CD4-positive, alpha-beta T cell (primary cell): ENCODE measurements around the gene ASB10. TPM values are rescaled to one million over a fixed set of nuclear protein-coding genes. Genes with fewer than 3 reads are reported as not detected.

Experiments used
- ATAC-seq: fragments of 200-7000 bp; cut with Tn5 transposase; one replicate; pipeline ENCODE4 v1.10.0; 2022; ENCODE audit warnings: mild to moderate bottlenecking; ENCODE audit not compliant: poor library complexity
- CTCF ChIA-PET: fragments of 350-600 bp; sonication (Branson Sonifier 250); formaldehyde crosslinking; loops from one replicate; lab custom pipeline; 2021; ENCODE audit warnings: antibody characterized with exemption, inconsistent platforms; lab: Charles Lee
- POLR2A ChIA-PET: fragments of 350-600 bp; sonication (Branson Sonifier 250); formaldehyde crosslinking; loops from one replicate; lab custom pipeline; 2021; ENCODE audit warnings: antibody characterized with exemption, inconsistent platforms; lab: Charles Lee
- DNase-seq, 14 experiments: peaks; one replicate each; pipeline ENCODE4 v3.0.0-alpha.2; 2013 to 2020; ENCODE audit warnings: mixed read lengths in 2 of 14
- H3K27ac ChIP-seq, 2 donors: one replicate each; pipeline versions ENCODE4 v1.5.1 to v1.7.0; 2013; ENCODE audit warnings: low read length in 2 of 2, low read depth in 1 of 2, mild to moderate bottlenecking in 1 of 2
- H3K27me3 ChIP-seq, 2 experiments: 1 replicate in 1 of 2; 2 replicates in 1 of 2; pipeline versions ENCODE4 v1.6.1 to v1.7.0; 2013; ENCODE audit warnings: low read length in 2 of 2, control low read depth in 1 of 2, mild to moderate bottlenecking in 1 of 2, moderate library complexity in 1 of 2; ENCODE audit not compliant: insufficient read depth in 2 of 2, control insufficient read depth in 1 of 2
- H3K36me3 ChIP-seq: one replicate; pipeline ENCODE4 v1.6.1; 2013; ENCODE audit warnings: low read length, control low read depth; ENCODE audit not compliant: insufficient read depth
- H3K4me1 ChIP-seq: one replicate; pipeline ENCODE4 v1.6.1; 2013; ENCODE audit warnings: low read length, control low read depth; ENCODE audit not compliant: insufficient read depth
- H3K4me3 ChIP-seq: one replicate; pipeline ENCODE4 v1.5.1; 2013; ENCODE audit warnings: mild to moderate bottlenecking, low read length, moderate library complexity
- H3K9me3 ChIP-seq, 2 experiments: 1 replicate in 1 of 2; 2 replicates in 1 of 2; pipeline versions ENCODE4 v1.6.1 to v1.7.0; 2013; ENCODE audit warnings: low read length in 2 of 2, mild to moderate bottlenecking in 2 of 2, control low read depth in 1 of 2, moderate library complexity in 1 of 2; ENCODE audit not compliant: control insufficient read depth in 1 of 2, insufficient read depth in 1 of 2
- H3K27ac Mint-ChIP-seq: one replicate; pipeline ENCODE4 v1.8.0; 2020; ENCODE audit warnings: mixed read lengths
- H3K27me3 Mint-ChIP-seq: one replicate; pipeline ENCODE4 v1.8.0; 2021; ENCODE audit warnings: mixed read lengths
- H3K36me3 Mint-ChIP-seq: one replicate; pipeline ENCODE4 v1.8.0; 2021; ENCODE audit warnings: low read depth, mixed read lengths
- H3K4me1 Mint-ChIP-seq: one replicate; pipeline ENCODE4 v1.8.0; 2021; ENCODE audit warnings: low read depth, mixed read lengths
- H3K4me3 Mint-ChIP-seq: one replicate; pipeline ENCODE4 v1.8.0; 2020; ENCODE audit warnings: mild to moderate bottlenecking, mixed read lengths
- H3K9me3 Mint-ChIP-seq: one replicate; pipeline ENCODE4 v1.8.0; 2020; ENCODE audit warnings: mixed read lengths
- CTCF ChIP-seq: fragments of 200-600 bp; IDR thresholded peaks from one replicate; pipeline ENCODE4 v1.8.0; 2022; ENCODE audit warnings: antibody characterized with exemption, mild to moderate bottlenecking
- intact Hi-C, 2 experiments: fragments of 100-400 bp; cut with DNase I in 1 of 2; cut with micrococcal nuclease in 1 of 2; formaldehyde crosslinking; loops; one replicate each; pipeline versions ENCODE4 v1.15.1 to v1.9.0; 2023 to 2025; cut with DNase I, micrococcal nuclease
- total RNA-seq, 174 experiments: library from RNA in 2 of 174; stranded (reverse) in 2 of 174; gene quantifications; one replicate each; pipeline ENCODE4 v1.2.3 and lab custom pipeline; 2021 to 2026

The ASB10 gene
- total RNA-seq, 2 experiments from 2014 or later = not detected

- no peak for TF ChIP-seq CTCF
- Histone ChIP-seq H3K36me3 (no peaks in the 10 kb centered on the region), H3K9me3 (peaks cover 0 to 10% of the 10 kb centered on the region in 2 experiments), H3K4me1 (peaks cover 1% of the 10 kb centered on the region), H3K27me3 (peaks cover 0 to 5% of the 10 kb centered on the region in 2 experiments), H3K4me3 (no peak overlapping the region), H3K27ac (no peak overlapping the region)
- ATAC-seq (no peak), DNase-seq (no peak)
- CTCF ChIA-PET = no interaction called here
- Mint-ChIP-seq H3K27me3 (peaks cover 19% of the 10 kb centered on the region), H3K9me3 (no peaks in the 10 kb centered on the region), H3K4me3 (no peak overlapping the region), H3K27ac (no peak overlapping the region), H3K36me3 (no peaks in the 10 kb centered on the region), H3K4me1 (no peaks in the 10 kb centered on the region)
- intact Hi-C loops = loop anchor here in 1 of 2 experiments (10.0 kb wide), 1 partner anchor 895 kb away; no protein-coding TSS in a partner anchor
- POLR2A ChIA-PET = no interaction called here
Observed at GRCh38 chr7:151179946-151180345, 7.1 kb downstream of the ASB10 start.

GRCh38 chr7:151179287-151179860, 7.7 kb downstream of the ASB10 start:
- H3K9me3 Mint-ChIP-seq = no peaks in the 10 kb centered on the region
- TF ChIP-seq CTCF = no peak
- Histone ChIP-seq H3K9me3 (peaks cover 0 to 15% of the 10 kb centered on the region in 2 experiments), H3K27ac (no peak overlapping the region), H3K4me1 (peaks cover 5% of the 10 kb centered on the region), H3K36me3 (no peaks in the 10 kb centered on the region), H3K27me3 (peaks cover 0 to 5% of the 10 kb centered on the region in 2 experiments), H3K4me3 (no peak overlapping the region)
- ChIA-PET CTCF (no interaction called here), POLR2A (no interaction called here)
- H3K4me1 Mint-ChIP-seq = no peaks in the 10 kb centered on the region
- H3K27me3 Mint-ChIP-seq = peaks cover 22% of the 10 kb centered on the region
- H3K4me3 Mint-ChIP-seq = no peak overlapping the region
- no peak for DNase-seq
- no peak overlapping the region for H3K27ac Mint-ChIP-seq
- no peak for ATAC-seq
- H3K36me3 Mint-ChIP-seq = no peaks in the 10 kb centered on the region
- intact Hi-C loops = loop anchor here in 1 of 2 experiments (10.0 kb wide), 1 partner anchor 895 kb away; no protein-coding TSS in a partner anchor

- Histone ChIP-seq H3K27me3 (peaks cover 0 to 5% of the 10 kb centered on the region in 2 experiments), H3K4me3 (no peak overlapping the region), H3K4me1 (peaks cover 6% of the 10 kb centered on the region), H3K36me3 (no peaks in the 10 kb centered on the region), H3K9me3 (peaks cover 0 to 16% of the 10 kb centered on the region in 2 experiments), H3K27ac (no peak overlapping the region)
- peaks cover 22% of the 10 kb centered on the region for H3K27me3 Mint-ChIP-seq
- H3K27ac Mint-ChIP-seq = no peak overlapping the region
- ATAC-seq (no peak), DNase-seq (no peak)
- ChIA-PET POLR2A (no interaction called here), CTCF (no interaction called here)
- intact Hi-C loops = loop anchor here in 1 of 2 experiments (10.0 kb wide), 1 partner anchor 894 kb away; no protein-coding TSS in a partner anchor
- H3K4me1 Mint-ChIP-seq = no peaks in the 10 kb centered on the region
- no peak overlapping the region for H3K4me3 Mint-ChIP-seq
- no peaks in the 10 kb centered on the region for H3K36me3 Mint-ChIP-seq
- TF ChIP-seq CTCF = no peak
- H3K9me3 Mint-ChIP-seq = no peaks in the 10 kb centered on the region
Observed at GRCh38 chr7:151178831-151179230, 8.2 kb downstream of the ASB10 start.
